GM18873 (cell line): Measurements from ENCODE around the gene PFAS.
"Not testable (repeated sequence)": the region's sequence is repeated elsewhere in the genome, so short reads cannot be mapped to it uniquely, and the experiment has no call there.

Source experiments
- ATAC-seq: cut with Tn5 transposase; IDR thresholded peaks from one replicate; pipeline ENCODE4 v1.9.1; 2021; ENCODE audit warnings: mild to moderate bottlenecking, moderate library complexity, moderate number of reproducible peaks; ENCODE audit not compliant: unreplicated experiment, low FRiP score

Gene PFAS

DNA sequence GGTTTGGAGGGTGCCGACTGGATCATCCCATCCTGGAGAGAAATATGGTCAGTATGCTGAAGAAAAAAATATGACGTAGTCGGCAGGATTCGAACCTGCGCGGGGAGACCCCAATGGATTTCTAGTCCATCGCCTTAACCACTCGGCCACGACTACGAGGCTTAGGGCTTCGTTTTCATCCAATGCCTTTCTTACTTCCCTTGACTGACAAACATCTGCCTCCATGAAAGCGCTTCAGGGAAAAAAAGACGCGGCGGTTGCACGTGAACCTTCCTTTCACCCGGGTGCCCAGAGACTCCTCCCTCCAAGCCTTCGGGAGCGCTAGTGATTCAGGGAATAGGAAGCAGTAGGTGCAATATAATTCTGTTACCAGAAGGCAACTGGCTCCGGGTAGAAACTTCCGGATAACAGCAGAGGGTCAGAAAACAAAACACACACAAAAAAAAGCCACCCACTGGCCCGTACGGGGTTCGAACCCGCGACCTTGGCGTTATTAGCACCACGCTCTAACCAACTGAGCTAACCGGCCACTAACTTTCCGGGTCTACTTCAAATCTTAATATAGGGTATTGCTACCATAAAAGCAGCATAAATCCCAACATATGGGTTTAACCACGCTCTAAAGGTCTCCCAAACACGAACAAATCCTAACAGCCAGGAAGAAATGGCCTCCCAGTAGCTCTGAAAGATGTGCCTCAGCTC is 22.4 kb upstream of the PFAS start:
- no peak for ATAC-seq

DNA sequence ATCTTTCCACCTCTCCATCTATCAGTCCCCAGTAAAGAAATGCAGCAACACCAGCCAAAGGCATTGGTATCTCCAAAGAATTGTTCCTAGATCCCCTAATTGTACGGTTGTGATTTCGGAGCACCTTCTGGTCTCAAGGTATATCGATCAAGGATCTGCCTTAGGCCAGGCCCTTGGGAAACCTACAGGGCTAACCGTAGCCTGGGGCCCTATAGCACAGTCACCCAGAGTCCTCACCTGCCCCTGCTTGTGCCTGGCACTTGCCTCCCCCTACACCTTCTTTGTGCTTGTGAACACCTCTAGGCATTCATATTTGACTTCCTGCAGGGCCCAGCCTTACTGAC is 21.9 kb upstream of the PFAS start:
- no peak for ATAC-seq

DNA sequence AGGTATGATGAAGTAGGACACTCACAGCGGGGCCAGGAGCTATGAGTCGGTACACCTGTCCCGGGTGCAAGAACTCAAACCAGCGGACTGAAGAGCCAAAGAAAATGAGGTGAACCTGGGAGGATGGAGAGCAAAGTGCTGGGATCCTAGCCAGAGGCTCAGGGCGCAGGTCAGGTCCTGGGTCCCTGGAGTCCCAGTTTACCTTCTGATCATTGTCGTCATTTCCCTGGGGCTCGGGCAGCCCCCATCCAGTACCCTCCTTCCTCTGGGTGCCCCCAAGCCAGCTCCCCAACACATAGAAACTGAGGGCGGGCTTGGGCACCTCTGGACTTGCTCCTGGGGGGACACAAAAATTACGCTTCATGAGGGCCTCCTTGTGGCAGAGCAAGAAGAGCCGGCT is 17.4 kb upstream of the PFAS start:
- no peak for ATAC-seq

DNA sequence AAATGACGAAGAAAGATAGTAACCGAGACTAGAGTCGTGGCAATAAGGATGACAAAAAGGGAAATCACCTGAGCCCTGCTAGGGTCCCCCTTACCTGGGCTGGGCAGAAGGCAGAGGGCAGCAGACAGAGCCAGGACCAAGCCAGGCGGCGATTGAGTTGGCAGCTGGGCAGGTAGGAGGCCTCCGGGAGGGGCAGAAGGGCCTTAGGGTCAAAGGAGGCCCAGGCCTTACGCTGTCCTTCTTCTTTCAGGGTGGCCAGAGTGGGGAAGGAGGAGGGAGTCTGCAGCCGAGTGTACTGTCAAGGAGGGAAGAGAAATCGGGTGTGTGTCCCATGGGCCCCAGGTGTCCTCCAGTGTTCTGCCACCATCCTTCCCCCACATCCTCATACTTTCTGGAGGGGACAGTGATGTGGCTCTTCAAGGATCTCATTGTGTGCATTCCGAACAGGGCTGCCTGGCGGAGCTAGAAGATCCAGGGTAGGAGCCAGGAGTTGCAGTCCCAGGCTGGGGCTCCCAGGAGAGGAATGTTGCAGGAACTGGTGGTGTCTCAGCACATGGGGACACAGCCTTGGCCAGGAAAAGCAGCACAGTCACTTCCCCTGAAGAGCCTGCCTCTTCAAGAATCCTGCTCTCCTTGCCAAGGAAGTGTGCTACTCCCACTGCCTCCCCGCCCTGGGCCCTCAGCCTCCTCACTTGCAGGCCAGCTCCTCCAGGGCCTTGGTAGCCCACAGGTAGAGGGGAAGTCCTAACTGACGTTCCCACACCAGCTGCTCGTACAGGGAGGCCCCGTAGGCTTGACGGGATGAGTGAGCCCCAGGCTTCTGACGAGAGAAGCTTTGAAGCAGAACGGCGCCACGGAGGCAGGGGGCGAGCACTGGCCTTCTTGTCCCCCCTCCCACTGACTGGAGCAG is 14.5 kb upstream of the PFAS start:
- no peak for ATAC-seq

DNA sequence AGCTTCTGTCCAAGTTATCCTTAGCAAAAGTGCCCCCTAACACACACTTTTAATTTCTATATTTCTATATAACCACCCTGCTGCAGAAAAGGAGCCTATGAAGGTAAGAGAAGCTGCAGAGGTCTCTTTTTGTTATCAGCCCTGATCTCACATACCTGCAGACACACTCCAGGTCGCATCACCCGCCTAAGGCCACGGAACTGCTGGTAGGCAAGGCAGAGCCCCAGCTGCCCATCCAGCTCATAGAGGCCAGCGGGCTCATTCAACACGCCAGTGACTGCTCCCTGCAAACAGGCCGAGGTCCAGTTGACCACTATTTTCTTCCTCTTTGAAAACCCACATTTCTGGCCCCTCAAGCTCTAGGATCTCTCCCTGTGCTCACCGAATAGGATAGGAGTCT is 13.4 kb upstream of the PFAS start:
- no peak for ATAC-seq

- ATAC-seq: no peak
These were observed 11.9 kb upstream of the PFAS start for GRCh38 chr17:8237175-8237574.

- no peak for ATAC-seq
These were observed 11.2 kb upstream of the PFAS start for GRCh38 chr17:8237886-8238285.

DNA sequence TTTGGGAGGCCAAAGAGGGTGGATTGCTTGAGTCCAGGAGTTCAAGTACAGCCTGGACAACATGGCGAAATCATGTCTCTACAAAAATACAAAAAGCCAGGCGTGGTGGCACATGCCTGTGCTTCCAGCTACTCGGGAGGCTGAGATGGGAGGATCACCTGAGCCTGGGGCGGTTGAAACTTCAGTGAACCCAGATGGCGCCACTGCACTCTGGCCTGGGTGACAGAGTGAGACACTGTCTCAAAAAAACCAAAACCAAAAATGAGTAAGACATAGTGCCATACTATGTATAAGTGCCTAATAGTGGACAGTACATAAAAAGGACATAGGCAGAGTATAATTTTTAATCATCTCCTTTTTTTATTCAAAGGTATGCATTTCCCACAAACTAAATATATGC is 5.3 kb upstream of the PFAS start:
- no peak for ATAC-seq

DNA sequence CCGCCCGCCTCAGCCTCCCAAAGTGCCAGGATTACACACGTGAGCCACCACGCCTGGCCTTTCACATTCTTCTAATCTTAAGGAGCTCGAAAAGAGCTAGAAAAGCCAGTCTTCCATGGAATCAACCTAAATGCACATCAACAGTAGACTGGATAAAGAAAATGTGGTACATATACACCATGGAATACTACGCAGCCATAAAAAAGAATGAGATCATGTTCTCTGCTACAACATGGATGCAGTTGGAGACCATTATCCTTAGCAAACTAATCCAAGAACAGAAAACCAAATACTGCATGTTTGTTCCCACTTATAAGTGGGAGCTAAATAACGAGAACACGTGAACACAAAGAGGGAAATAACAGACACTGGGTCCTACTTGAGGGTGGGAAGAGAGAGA is 4.3 kb upstream of the PFAS start:
- no peak for ATAC-seq

- ATAC-seq: no peak
These were observed 772 bp downstream of the PFAS start for GRCh38 chr17:8249621-8250500.

DNA sequence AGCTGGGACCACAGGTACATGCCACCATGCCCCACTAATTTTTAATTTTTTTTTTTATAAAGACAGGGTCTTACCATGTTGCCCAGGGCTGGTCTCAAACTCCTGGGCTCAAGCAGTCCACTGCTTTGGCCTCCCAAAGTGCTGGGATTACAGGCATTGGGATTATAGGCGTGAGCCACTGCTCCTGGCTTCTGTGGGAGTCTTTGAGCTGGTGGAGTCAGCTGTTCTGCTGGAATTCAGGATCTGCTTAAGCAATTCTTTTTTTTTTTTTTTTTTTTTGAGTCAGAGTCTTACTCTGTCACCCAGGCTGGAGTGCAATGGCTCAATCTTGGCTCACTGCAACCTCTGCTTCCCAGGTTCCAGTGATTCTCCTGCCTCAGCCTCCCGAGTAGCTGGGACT is 2.3 kb downstream of the PFAS start:
- not testable (repeated sequence) for ATAC-seq

GRCh38 chr17:8253801-8254200 is 4.7 kb downstream of the PFAS start:
- no peak for ATAC-seq

GRCh38 chr17:8254881-8255280 is 5.8 kb downstream of the PFAS start:
- ATAC-seq: no peak

- ATAC-seq: no peak
These were observed 6.4 kb downstream of the PFAS start for GRCh38 chr17:8255499-8255898.

- ATAC-seq: no peak
These were observed 7.2 kb downstream of the PFAS start for GRCh38 chr17:8256291-8256690.

GRCh38 chr17:8256691-8257090 is 7.6 kb downstream of the PFAS start:
- no peak for ATAC-seq

- no peak for ATAC-seq
These were observed 8.7 kb downstream of the PFAS start for GRCh38 chr17:8257801-8258200.

GRCh38 chr17:8264320-8264719 is 15.2 kb downstream of the PFAS start:
- ATAC-seq: no peak

- no peak for ATAC-seq
These were observed 15.9 kb downstream of the PFAS start for GRCh38 chr17:8264836-8265542.
